ENCODE measurements around the gene ACVR1C. TPM values are rescaled to one million over a fixed set of nuclear protein-coding genes. Genes with fewer than 3 reads are reported as not detected.
A peak's percentile ranks its signal among the peaks of the same experiment; 100 is the strongest.

Gene ACVR1C
- total and polyA plus RNA-seq, 7 experiments from 2014 or later = 0.73 to 11.4 (median 5.0) TPM

GRCh38 chr2:157540102-157540501 is 88.6 kb downstream of the ACVR1C start:
- H3K27me3 Mint-ChIP-seq = no peaks in the 10 kb centered on the region

GRCh38 chr2:157538064-157538463 is 90.6 kb downstream of the ACVR1C start:
- CTCF ChIA-PET = no interaction called here
- H3K4me1 ChIP-seq (ENCODE audit: control insufficient read depth in 2 of 2, insufficient read depth in 2 of 2, low read length in 2 of 2) = no peaks in the 10 kb centered on the region
- H3K36me3 ChIP-seq (ENCODE audit: control insufficient read depth in 2 of 3, insufficient read depth in 3 of 3, low read length in 3 of 3) = no peaks in the 10 kb centered on the region
- Mint-ChIP-seq H3K4me1 (no peaks in the 10 kb centered on the region), H3K27me3 (no peaks in the 10 kb centered on the region), H3K9me3 (no peaks in the 10 kb centered on the region), H3K36me3 (peaks cover 0 to 51% (median 38%) of the 10 kb centered on the region in 5 donors), H3K27ac (no peak overlapping the region), H3K4me3 (no peak overlapping the region)
- intact Hi-C loops (cut with micrococcal nuclease) = no loop called here
- DNase-seq (no peak), ATAC-seq (no peak)
- H3K4me3 ChIP-seq (ENCODE audit: low read length) = no peak overlapping the region
- H3K27me3 ChIP-seq (ENCODE audit: control insufficient read depth in 2 of 2, insufficient read depth in 2 of 2, low read length in 2 of 2) = no peaks in the 10 kb centered on the region
- H3K9me3 ChIP-seq (ENCODE audit: control insufficient read depth in 2 of 3, low read length in 3 of 3) = no peaks in the 10 kb centered on the region
- POLR2A ChIA-PET = no interaction called here
- H3K27ac ChIP-seq (ENCODE audit: low read depth, low read length) = no peak overlapping the region

More at GRCh38 chr2:157540102-157540501, 88.6 kb downstream of the ACVR1C start:
- intact Hi-C loops (cut with micrococcal nuclease) = no loop called here
- Mint-ChIP-seq H3K27ac (no peak overlapping the region), H3K4me1 (peaks cover 0 to under 1% (median 0%) of the 10 kb centered on the region in 7 donors), H3K4me3 (no peak overlapping the region), H3K9me3 (no peaks in the 10 kb centered on the region), H3K36me3 (peaks cover 0 to 45% (median 29%) of the 10 kb centered on the region in 5 donors)
- Histone ChIP-seq H3K27me3 (ENCODE audit: control insufficient read depth in 2 of 2, insufficient read depth in 2 of 2, low read length in 2 of 2) (no peaks in the 10 kb centered on the region), H3K9me3 (ENCODE audit: control insufficient read depth in 2 of 3, low read length in 3 of 3) (no peaks in the 10 kb centered on the region), H3K36me3 (ENCODE audit: control insufficient read depth in 2 of 3, insufficient read depth in 3 of 3, low read length in 3 of 3) (no peaks in the 10 kb centered on the region), H3K4me3 (ENCODE audit: low read length) (no peak overlapping the region), H3K27ac (ENCODE audit: low read depth, low read length) (no peak overlapping the region), H3K4me1 (ENCODE audit: control insufficient read depth in 2 of 2, insufficient read depth in 2 of 2, low read length in 2 of 2) (no peaks in the 10 kb centered on the region)
- ATAC-seq = no peak
- CTCF ChIA-PET = no interaction called here
- POLR2A ChIA-PET = no interaction called here
- no peak for DNase-seq

- no peak for DNase-seq
- peaks cover 0 to 2% (median 0%) of the 10 kb centered on the region in 5 donors for H3K27me3 Mint-ChIP-seq
- H3K9me3 Mint-ChIP-seq = no peaks in the 10 kb centered on the region
- CTCF ChIA-PET = no interaction called here
- no peaks in the 10 kb centered on the region for H3K4me1 Mint-ChIP-seq
- Histone ChIP-seq H3K36me3 (ENCODE audit: control insufficient read depth in 2 of 3, insufficient read depth in 3 of 3, low read length in 3 of 3) (no peaks in the 10 kb centered on the region), H3K4me3 (ENCODE audit: low read length) (no peak overlapping the region), H3K27me3 (ENCODE audit: control insufficient read depth in 2 of 2, insufficient read depth in 2 of 2, low read length in 2 of 2) (no peaks in the 10 kb centered on the region), H3K27ac (ENCODE audit: low read depth, low read length) (no peak overlapping the region), H3K9me3 (ENCODE audit: control insufficient read depth in 2 of 3, low read length in 3 of 3) (no peaks in the 10 kb centered on the region), H3K4me1 (ENCODE audit: control insufficient read depth in 2 of 2, insufficient read depth in 2 of 2, low read length in 2 of 2) (no peaks in the 10 kb centered on the region)
- no peak overlapping the region for H3K27ac Mint-ChIP-seq
- no peak for ATAC-seq
- intact Hi-C loops (cut with micrococcal nuclease) = no loop called here
- H3K36me3 Mint-ChIP-seq = peaks cover 0 to 52% (median 39%) of the 10 kb centered on the region in 5 donors
- H3K4me3 Mint-ChIP-seq = no peak overlapping the region
- POLR2A ChIA-PET = no interaction called here
Observed at GRCh38 chr2:157536815-157537214, 91.8 kb downstream of the ACVR1C start.

GRCh38 chr2:157528963-157529751 is 99.5 kb downstream of the ACVR1C start:
- Histone ChIP-seq H3K27ac (ENCODE audit: low read depth, low read length) (no peak overlapping the region), H3K4me3 (ENCODE audit: low read length) (no peak overlapping the region), H3K36me3 (ENCODE audit: control insufficient read depth in 2 of 3, insufficient read depth in 3 of 3, low read length in 3 of 3) (no peaks in the 10 kb centered on the region), H3K9me3 (ENCODE audit: control insufficient read depth in 2 of 3, low read length in 3 of 3) (no peaks in the 10 kb centered on the region), H3K27me3 (ENCODE audit: control insufficient read depth in 2 of 2, insufficient read depth in 2 of 2, low read length in 2 of 2) (no peaks in the 10 kb centered on the region), H3K4me1 (ENCODE audit: control insufficient read depth in 2 of 2, insufficient read depth in 2 of 2, low read length in 2 of 2) (no peaks in the 10 kb centered on the region)
- intact Hi-C loops (cut with micrococcal nuclease) = no loop called here
- ChIA-PET POLR2A (interaction anchor here (0.6 kb wide), 1 partner anchor 227 kb away, joined by 8 read pairs; no protein-coding TSS in a partner anchor), CTCF (no interaction called here)
- no peaks in the 10 kb centered on the region for H3K4me1 Mint-ChIP-seq
- no peaks in the 10 kb centered on the region for H3K9me3 Mint-ChIP-seq
- H3K27me3 Mint-ChIP-seq = peaks cover 0 to 21% (median 0%) of the 10 kb centered on the region in 5 donors
- no peak for DNase-seq
- peaks cover 0 to 17% (median 13%) of the 10 kb centered on the region in 5 donors for H3K36me3 Mint-ChIP-seq
- no peak overlapping the region for H3K4me3 Mint-ChIP-seq
- no peak for ATAC-seq
- H3K27ac Mint-ChIP-seq = no peak overlapping the region

- Mint-ChIP-seq H3K4me3 (no peak overlapping the region), H3K27ac (no peak overlapping the region), H3K36me3 (no peaks in the 10 kb centered on the region), H3K27me3 (peaks cover 0 to 27% (median 0%) of the 10 kb centered on the region in 5 donors), H3K4me1 (peaks cover 0 to 4% (median 0%) of the 10 kb centered on the region in 7 donors), H3K9me3 (no peaks in the 10 kb centered on the region)
- ATAC-seq (no peak), DNase-seq (no peak)
- ChIA-PET POLR2A (no interaction called here), CTCF (no interaction called here)
- H3K4me3 ChIP-seq (ENCODE audit: low read length) = no peak overlapping the region
- H3K27me3 ChIP-seq (ENCODE audit: control insufficient read depth in 2 of 2, insufficient read depth in 2 of 2, low read length in 2 of 2) = no peaks in the 10 kb centered on the region
- no peaks in the 10 kb centered on the region for H3K36me3 ChIP-seq (ENCODE audit: control insufficient read depth in 2 of 3, insufficient read depth in 3 of 3, low read length in 3 of 3)
- H3K9me3 ChIP-seq (ENCODE audit: control insufficient read depth in 2 of 3, low read length in 3 of 3) = no peaks in the 10 kb centered on the region
- H3K4me1 ChIP-seq (ENCODE audit: control insufficient read depth in 2 of 2, insufficient read depth in 2 of 2, low read length in 2 of 2) = no peaks in the 10 kb centered on the region
- intact Hi-C loops (cut with micrococcal nuclease) = no loop called here
- H3K27ac ChIP-seq (ENCODE audit: low read depth, low read length) = no peak overlapping the region
Observed at GRCh38 chr2:157526070-157526469, 102.6 kb downstream of the ACVR1C start.

DNA sequence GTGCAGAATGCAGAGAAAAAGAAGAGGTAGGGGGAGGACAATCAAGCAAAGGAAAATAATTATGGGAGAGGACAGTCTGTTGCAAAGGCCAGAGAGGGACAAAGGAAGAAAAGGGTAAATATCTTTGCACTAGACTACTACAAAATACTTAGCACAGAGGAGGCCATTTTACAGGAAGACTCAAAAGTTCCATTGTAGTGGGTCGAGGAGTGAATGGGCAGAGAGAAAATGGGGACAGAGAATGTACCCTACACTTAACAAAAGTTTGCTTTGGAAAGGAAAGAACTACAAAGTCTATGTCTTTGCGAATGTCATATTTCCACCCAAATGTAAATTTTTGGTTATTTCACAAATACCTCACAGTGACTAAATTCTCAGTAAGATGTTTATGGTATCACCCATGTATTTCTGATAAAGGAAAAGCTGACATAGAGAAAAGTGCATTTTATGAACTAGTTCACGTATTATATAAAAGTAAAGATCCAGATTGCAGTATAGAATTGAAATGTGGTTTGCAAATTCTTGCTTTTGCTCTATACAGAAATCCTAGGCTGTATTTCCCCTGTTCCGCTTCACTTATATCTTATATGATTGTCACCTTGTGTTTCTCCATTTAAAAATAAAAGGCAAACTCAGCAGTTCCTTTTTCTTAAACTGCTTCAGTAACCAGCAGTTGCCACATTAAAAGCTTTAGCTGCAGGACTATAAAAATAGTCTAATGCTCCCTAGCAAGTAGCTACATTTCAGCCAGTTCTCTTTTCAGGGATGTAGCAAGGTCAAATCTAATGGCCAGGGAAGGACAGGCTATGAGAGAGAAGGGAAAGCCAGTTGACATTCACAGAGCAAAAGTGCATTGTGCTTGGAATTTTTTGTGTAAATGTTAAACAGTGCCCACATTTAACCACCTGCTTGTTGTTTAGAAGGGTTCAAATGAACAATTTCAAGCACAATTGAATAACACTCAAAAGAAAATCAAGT is 105.1 kb downstream of the ACVR1C start:
- CTCF ChIA-PET = no interaction called here
- Mint-ChIP-seq H3K27ac (peak overlapping the region in 1 of 9 donors; percentile 47), H3K9me3 (no peaks in the 10 kb centered on the region), H3K4me3 (no peak overlapping the region), H3K4me1 (peaks cover 0 to 4% (median 0%) of the 10 kb centered on the region in 7 donors), H3K27me3 (peaks cover 0 to 23% (median 0%) of the 10 kb centered on the region in 5 donors), H3K36me3 (no peaks in the 10 kb centered on the region)
- DNase-seq (no peak), ATAC-seq (no peak)
- H3K9me3 ChIP-seq (ENCODE audit: control insufficient read depth in 2 of 3, low read length in 3 of 3) = no peaks in the 10 kb centered on the region
- no peaks in the 10 kb centered on the region for H3K27me3 ChIP-seq (ENCODE audit: control insufficient read depth in 2 of 2, insufficient read depth in 2 of 2, low read length in 2 of 2)
- H3K27ac ChIP-seq (ENCODE audit: low read depth, low read length) = no peak overlapping the region
- H3K4me3 ChIP-seq (ENCODE audit: low read length) = no peak overlapping the region
- no peaks in the 10 kb centered on the region for H3K36me3 ChIP-seq (ENCODE audit: control insufficient read depth in 2 of 3, insufficient read depth in 3 of 3, low read length in 3 of 3)
- POLR2A ChIA-PET = interaction anchor here (0.7 kb wide), 1 partner anchor 9 kb away, joined by 3 read pairs; no protein-coding TSS in a partner anchor
- intact Hi-C loops (cut with micrococcal nuclease) = no loop called here
- no peaks in the 10 kb centered on the region for H3K4me1 ChIP-seq (ENCODE audit: control insufficient read depth in 2 of 2, insufficient read depth in 2 of 2, low read length in 2 of 2)
